Thoracic aorta (tissue), 2 donors: ENCODE measurements around the gene SYNDIG1. TPM values are rescaled to one million over a fixed set of nuclear protein-coding genes. Genes with fewer than 3 reads are reported as not detected.

Source experiments
- ATAC-seq: fragments of 150-250 bp; one replicate; pipeline ENCODE4 v1.8.0; 2017; ENCODE audit warnings: low read depth; ENCODE audit not compliant: insufficient number of reproducible peaks, low FRiP score
- DNase-seq: peaks from one replicate; pipeline ENCODE4 v3.0.0-alpha.2; 2020; ENCODE audit warnings: low spot score
- H3K27ac ChIP-seq, 2 donors: fragments of 200-600 bp; sonication (generic); 1 replicate in 1 of 2; 2 replicates in 1 of 2; pipeline ENCODE4 v1.5.1; 2016; ENCODE audit warnings: mild to moderate bottlenecking in 2 of 2, moderate library complexity in 2 of 2
- H3K27me3 ChIP-seq: fragments of 200-600 bp; sonication (generic); replicated peaks from 2 replicates; pipeline ENCODE4 v1.6.0; 2016; ENCODE audit warnings: mild to moderate bottlenecking; ENCODE audit not compliant: insufficient read depth
- H3K36me3 ChIP-seq: fragments of 200-600 bp; sonication (generic); one replicate; pipeline ENCODE4 v1.5.1; 2016
- H3K4me1 ChIP-seq, 2 donors: fragments of 200-600 bp; sonication (generic); 1 replicate in 1 of 2; 2 replicates in 1 of 2; pipeline versions ENCODE4 v1.5.1 to v1.6.0; 2016; ENCODE audit warnings: low read depth in 2 of 2, mild to moderate bottlenecking in 1 of 2; ENCODE audit not compliant: control insufficient read depth in 1 of 2
- H3K4me3 ChIP-seq: fragments of 200-600 bp; sonication (generic); 2 replicates; pipeline ENCODE4 v1.5.1; 2016; ENCODE audit warnings: mild to moderate bottlenecking
- H3K9me3 ChIP-seq: fragments of 200-600 bp; sonication (generic); 2 replicates; pipeline ENCODE4 v1.5.1; 2016
- CTCF ChIP-seq: fragments of 200-600 bp; sonication (generic); IDR thresholded peaks from one replicate; pipeline ENCODE4 v1.5.1; 2019; ENCODE audit warnings: antibody characterized with exemption
- total RNA-seq, 2 donors: library from RNA; depleted of rRNA; stranded (reverse); fragments of >200 nt; gene quantifications; one replicate each; pipeline versions ENCODE4 v1.1.0 to v1.2.3, GENCODE V29; 2016

SYNDIG1 gene
- total RNA-seq, 2 donors from 2014 or later, result 1.8 to 5.4 TPM

- H3K4me3 ChIP-seq, result no peak overlapping the region
- DNase-seq, result no peak
- H3K27me3 ChIP-seq, result no peaks in the 10 kb centered on the region
- no peaks in the 10 kb centered on the region for H3K36me3 ChIP-seq
- H3K27ac ChIP-seq, result no peak overlapping the region
- no peak for ATAC-seq
- H3K9me3 ChIP-seq, result peaks cover 4% of the 10 kb centered on the region
- no peak for TF ChIP-seq CTCF
- H3K4me1 ChIP-seq, result no peaks in the 10 kb centered on the region
These were observed 135.7 kb downstream of the SYNDIG1 start for GRCh38 chr20:24604966-24605665.

- H3K27ac ChIP-seq, result no peak overlapping the region
- DNase-seq (no peak), ATAC-seq (no peak)
- TF ChIP-seq CTCF, result no peak
- no peaks in the 10 kb centered on the region for H3K27me3 ChIP-seq
- no peaks in the 10 kb centered on the region for H3K4me1 ChIP-seq
- no peaks in the 10 kb centered on the region for H3K36me3 ChIP-seq
- no peak overlapping the region for H3K4me3 ChIP-seq
- peaks cover under 1% of the 10 kb centered on the region for H3K9me3 ChIP-seq
These were observed 136.6 kb downstream of the SYNDIG1 start for GRCh38 chr20:24605937-24606455.

- H3K9me3 ChIP-seq, result no peaks in the 10 kb centered on the region
- no peak for TF ChIP-seq CTCF
- no peaks in the 10 kb centered on the region for H3K27me3 ChIP-seq
- H3K4me1 ChIP-seq, result no peaks in the 10 kb centered on the region
- no peak overlapping the region for H3K27ac ChIP-seq
- ATAC-seq (no peak), DNase-seq (no peak)
- H3K4me3 ChIP-seq, result no peak overlapping the region
- no peaks in the 10 kb centered on the region for H3K36me3 ChIP-seq
These were observed 138.0 kb downstream of the SYNDIG1 start for GRCh38 chr20:24607402-24607801.

- no peak for TF ChIP-seq CTCF
- ATAC-seq (no peak), DNase-seq (no peak)
- no peaks in the 10 kb centered on the region for H3K36me3 ChIP-seq
- no peak overlapping the region for H3K27ac ChIP-seq
- H3K4me3 ChIP-seq, result no peak overlapping the region
- no peaks in the 10 kb centered on the region for H3K9me3 ChIP-seq
- H3K4me1 ChIP-seq, result no peaks in the 10 kb centered on the region
- H3K27me3 ChIP-seq, result no peaks in the 10 kb centered on the region
These were observed 139.7 kb downstream of the SYNDIG1 start for GRCh38 chr20:24608926-24609667.

GRCh38 chr20:24609757-24610156 is 140.3 kb downstream of the SYNDIG1 start:
- Histone ChIP-seq H3K4me3 (no peak overlapping the region), H3K9me3 (no peaks in the 10 kb centered on the region), H3K27ac (no peak overlapping the region), H3K4me1 (no peaks in the 10 kb centered on the region), H3K36me3 (no peaks in the 10 kb centered on the region), H3K27me3 (no peaks in the 10 kb centered on the region)
- ATAC-seq (no peak), DNase-seq (no peak)
- TF ChIP-seq CTCF, result no peak
